ENCODE data around the gene GRIK5.

The GRIK5 gene

DNA sequence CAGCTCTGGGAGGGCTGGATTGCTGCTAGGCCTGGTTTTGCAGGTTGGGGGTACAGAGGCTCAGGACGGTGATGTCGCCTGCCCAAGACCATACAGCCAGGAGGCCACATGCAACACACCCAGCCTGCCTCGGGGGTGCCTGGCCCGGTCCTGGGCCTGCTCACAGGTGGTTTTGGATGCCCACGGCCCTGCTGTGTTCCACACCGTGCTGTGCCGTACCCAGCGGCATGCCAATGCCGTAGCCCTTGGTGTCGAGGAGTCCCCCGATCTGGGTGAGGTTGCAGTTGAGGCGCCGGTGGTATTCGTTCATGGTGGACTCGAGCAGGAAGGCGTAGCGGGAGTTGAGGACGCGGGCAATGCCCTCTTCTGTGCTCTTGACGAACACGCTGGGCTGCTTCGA, 64.5 kb downstream of the GRIK5 start:
- DNase-seq (ENCODE audit: extremely low read depth, insufficient read length), result no peak
- Histone ChIP-seq H3K27me3 (replicated peaks; ENCODE audit: control insufficient read depth, insufficient read depth, low read length) (peaks cover 1% of the 10 kb centered on the region; the same call in 1 of the 2 replicates), H3K4me3 (replicated peaks; ENCODE audit: low read depth, low read length) (no peak overlapping the region), H3K36me3 (ENCODE audit: control insufficient read depth, insufficient read depth, low read length) (no peaks in the 10 kb centered on the region)
- TF ChIP-seq, protein P1, sequence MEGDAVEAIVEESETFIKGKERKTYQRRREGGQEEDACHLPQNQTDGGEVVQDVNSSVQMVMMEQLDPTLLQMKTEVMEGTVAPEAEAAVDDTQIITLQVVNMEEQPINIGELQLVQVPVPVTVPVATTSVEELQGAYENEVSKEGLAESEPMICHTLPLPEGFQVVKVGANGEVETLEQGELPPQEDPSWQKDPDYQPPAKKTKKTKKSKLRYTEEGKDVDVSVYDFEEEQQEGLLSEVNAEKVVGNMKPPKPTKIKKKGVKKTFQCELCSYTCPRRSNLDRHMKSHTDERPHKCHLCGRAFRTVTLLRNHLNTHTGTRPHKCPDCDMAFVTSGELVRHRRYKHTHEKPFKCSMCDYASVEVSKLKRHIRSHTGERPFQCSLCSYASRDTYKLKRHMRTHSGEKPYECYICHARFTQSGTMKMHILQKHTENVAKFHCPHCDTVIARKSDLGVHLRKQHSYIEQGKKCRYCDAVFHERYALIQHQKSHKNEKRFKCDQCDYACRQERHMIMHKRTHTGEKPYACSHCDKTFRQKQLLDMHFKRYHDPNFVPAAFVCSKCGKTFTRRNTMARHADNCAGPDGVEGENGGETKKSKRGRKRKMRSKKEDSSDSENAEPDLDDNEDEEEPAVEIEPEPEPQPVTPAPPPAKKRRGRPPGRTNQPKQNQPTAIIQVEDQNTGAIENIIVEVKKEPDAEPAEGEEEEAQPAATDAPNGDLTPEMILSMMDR (IDR thresholded peaks at IDR 0.05; ENCODE audit: insufficient read depth, low read length, poor library complexity, severe bottlenecking), result no peak

DNA sequence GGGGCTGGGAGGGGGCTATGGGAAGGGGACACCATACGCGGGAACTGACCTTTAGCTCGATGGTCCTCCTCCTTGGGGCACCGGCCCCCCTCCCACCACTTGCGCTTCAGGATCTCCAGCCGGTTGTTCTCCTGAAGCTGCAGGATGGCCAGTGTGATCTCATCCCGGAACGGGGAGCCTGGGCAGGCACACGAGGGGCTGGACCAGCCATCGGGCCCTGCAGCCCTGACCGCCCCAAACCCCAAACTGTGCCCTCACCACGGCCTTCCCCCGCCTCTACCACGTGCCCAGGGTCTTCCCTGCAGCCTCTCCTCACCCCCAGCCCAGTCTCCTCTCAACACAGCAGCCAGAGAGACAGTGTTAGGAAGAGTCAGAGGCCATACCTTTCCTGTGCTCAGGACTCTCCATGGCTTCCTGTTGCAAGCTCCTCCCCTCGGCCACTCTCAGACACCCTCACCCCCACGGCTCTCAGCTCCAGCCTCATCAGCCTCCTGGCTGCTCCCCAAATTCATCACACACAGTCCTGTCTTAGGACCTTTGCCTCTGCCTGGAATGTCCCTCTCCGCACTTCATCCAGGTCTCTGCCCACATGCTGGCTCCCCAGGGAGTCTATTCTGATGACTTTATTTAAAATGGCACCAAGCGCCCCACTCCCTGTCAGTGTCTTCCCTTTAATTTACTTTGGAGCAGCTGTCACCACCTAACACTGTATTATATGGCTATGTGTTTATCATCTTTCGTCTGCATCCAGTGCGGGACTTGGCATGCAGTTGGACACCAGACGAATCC, 66.3 kb downstream of the GRIK5 start:
- DNase-seq (ENCODE audit: extremely low read depth, insufficient read length), result no peak
- TF ChIP-seq, protein P1 (IDR thresholded peaks at IDR 0.05; ENCODE audit: insufficient read depth, low read length, poor library complexity, severe bottlenecking), result no peak
- Histone ChIP-seq H3K27me3 (replicated peaks; ENCODE audit: control insufficient read depth, insufficient read depth, low read length) (peaks cover 3% of the 10 kb centered on the region), H3K36me3 (ENCODE audit: control insufficient read depth, insufficient read depth, low read length) (no peaks in the 10 kb centered on the region), H3K4me3 (replicated peaks; ENCODE audit: low read depth, low read length) (no peak overlapping the region)

DNA sequence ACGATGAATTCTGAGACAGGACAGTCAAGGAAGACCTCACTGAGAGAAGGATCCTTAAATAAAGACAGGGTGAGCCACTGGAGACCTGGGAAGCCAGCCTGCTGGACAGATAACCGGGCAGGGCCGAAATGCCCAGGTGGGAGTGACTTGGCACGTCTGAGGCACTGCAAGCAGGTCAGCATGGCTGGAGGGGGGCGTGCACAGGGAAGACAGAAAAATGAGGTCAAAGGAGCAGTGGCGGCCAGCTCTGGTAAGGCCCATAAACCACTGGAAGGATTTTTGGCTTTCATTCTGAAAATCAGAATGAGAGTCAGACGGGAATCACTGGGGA, 70.2 kb downstream of the GRIK5 start:
- no peak for DNase-seq (ENCODE audit: extremely low read depth, insufficient read length)
- H3K4me3 ChIP-seq (replicated peaks; ENCODE audit: low read depth, low read length), result no peak overlapping the region
- H3K36me3 ChIP-seq (ENCODE audit: control insufficient read depth, insufficient read depth, low read length), result no peaks in the 10 kb centered on the region
- TF ChIP-seq, protein P1 (IDR thresholded peaks at IDR 0.05; ENCODE audit: insufficient read depth, low read length, poor library complexity, severe bottlenecking), result no peak
- H3K27me3 ChIP-seq (replicated peaks; ENCODE audit: control insufficient read depth, insufficient read depth, low read length), result peaks cover 7% of the 10 kb centered on the region

DNA sequence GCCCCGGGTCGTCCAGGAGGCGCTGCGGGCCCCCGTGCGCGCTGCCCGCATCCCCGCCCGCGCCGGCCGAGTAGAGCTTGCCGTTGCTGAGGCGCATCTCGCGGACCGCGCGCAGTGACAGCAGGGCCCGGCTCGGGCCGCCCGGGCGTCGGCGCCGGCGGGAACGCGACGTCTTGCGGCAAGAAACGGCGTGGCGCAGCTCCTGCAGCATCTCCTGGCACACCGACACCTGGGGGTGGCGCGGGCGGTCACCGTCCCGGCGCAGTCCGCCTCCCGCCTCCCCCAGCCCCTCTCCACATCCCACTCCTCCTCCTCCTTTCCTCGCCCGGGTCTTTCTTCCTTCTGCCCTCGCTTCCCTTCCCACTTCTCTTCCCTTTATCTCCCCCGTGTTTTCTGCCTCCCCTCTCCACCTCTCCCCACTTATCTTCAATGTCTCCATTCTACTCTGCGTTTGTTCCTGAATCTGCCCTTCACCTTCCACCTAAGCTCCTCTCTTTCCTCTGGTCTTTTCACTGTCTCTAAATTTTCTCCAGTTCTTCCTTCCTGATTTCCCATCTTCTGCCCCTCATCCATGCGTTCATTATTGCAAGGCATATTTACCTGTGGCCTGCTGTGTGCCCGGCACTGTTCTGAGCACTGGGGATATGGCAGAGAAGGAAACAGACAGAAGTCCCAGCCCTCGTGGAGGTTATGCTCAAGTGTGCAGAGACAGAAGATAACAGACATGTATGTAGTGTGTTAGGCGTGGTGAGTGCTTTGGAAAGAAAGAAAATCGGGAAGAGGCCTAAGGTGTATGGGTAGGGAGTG, 70.7 kb downstream of the GRIK5 start:
- DNase-seq (ENCODE audit: extremely low read depth, insufficient read length), result no peak
- Histone ChIP-seq H3K36me3 (ENCODE audit: control insufficient read depth, insufficient read depth, low read length) (no peaks in the 10 kb centered on the region), H3K27me3 (replicated peaks; ENCODE audit: control insufficient read depth, insufficient read depth, low read length) (peaks cover 7% of the 10 kb centered on the region), H3K4me3 (replicated peaks; ENCODE audit: low read depth, low read length) (no peak overlapping the region)
- TF ChIP-seq, protein P1 (IDR thresholded peaks at IDR 0.05; ENCODE audit: insufficient read depth, low read length, poor library complexity, severe bottlenecking), result no peak

DNA sequence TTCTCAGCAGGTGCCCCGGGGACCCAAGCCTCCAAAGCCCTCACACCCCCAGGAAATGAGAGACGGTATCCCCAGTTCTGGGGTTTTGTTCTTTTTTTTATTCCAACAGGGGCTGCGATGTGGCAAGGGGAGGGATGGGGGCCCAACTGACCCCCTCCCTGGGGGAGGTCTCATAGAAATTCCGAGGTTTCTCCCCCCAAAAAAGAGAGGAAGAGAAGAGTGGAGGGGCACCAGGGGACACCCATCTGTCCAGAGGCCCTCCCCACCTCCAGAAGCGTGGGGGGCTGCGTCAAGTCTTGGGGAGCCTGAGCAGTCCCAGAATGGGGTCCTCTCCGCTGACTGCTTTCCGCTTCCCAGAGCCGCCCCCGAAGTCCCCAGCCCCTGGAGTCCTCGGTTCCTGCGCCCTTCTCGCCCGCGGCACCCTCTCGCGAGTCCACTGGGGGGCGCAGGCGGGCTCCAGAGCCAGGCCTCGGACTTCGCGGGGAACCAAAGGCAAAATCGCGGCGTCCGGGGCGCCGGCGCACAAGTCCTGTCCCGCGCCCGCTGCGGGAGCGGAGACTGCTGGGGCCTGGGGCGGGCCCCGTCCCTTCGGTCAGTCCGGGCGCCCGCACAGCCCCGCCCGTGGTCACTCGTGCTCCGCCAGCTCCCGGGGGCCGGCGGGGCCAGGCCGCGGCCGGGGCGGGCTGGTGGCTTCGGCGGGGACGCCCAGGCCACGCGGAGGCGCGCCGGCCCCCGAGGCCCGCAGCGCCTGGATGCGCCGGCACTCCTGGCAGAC, 71.6 kb downstream of the GRIK5 start:
- TF ChIP-seq, protein P1 (IDR thresholded peaks at IDR 0.05; ENCODE audit: insufficient read depth, low read length, poor library complexity, severe bottlenecking), result peak; percentile 76
- no peak overlapping the region for H3K4me3 ChIP-seq (replicated peaks; ENCODE audit: low read depth, low read length)
- H3K27me3 ChIP-seq (replicated peaks; ENCODE audit: control insufficient read depth, insufficient read depth, low read length), result peaks cover 7% of the 10 kb centered on the region
- no peaks in the 10 kb centered on the region for H3K36me3 ChIP-seq (ENCODE audit: control insufficient read depth, insufficient read depth, low read length)
- DNase-seq (ENCODE audit: extremely low read depth, insufficient read length), result peak; percentile 41

Data from GM06990 (cell line).